Body of pancreas (tissue), 4 donors: ENCODE data around the gene TM2D1.

ENCODE experiments used
- CTCF ChIP-seq, 7 experiments: fragments of 450-650 bp in 4 of 7; fragments of 200-600 bp in 3 of 7; sonication (generic) in 3 of 7; IDR thresholded peaks; one replicate each; pipeline ENCODE4 v1.5.1; 2016 to 2019; ENCODE audit warnings: antibody characterized with exemption in 7 of 7
- POLR2A ChIP-seq, 3 donors: fragments of 450-650 bp; IDR thresholded peaks; one replicate each; pipeline ENCODE4 v1.6.1; 2016; ENCODE audit warnings: antibody characterized with exemption in 3 of 3, mild to moderate bottlenecking in 2 of 3

DNA sequence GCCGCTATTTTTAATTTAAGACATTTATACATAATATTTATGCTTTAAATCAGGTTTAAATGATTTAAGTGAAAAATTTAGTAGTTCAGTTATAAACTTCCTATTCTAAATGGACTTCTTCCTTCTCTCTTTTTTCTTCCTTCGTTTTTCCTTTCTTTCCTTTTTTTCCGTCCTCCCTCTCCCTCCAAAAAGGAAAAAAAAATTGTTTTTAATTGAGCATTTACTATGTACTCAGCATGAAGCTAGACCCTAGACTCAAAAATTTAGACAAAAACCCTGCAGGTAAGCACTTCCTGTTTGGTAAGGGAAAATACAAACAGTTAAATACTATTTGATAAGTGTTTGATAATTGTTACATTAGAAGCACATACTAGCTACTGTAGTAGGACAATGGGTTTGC lies 2.6 kb upstream of the TM2D1 start:
- no peak for TF ChIP-seq CTCF (IDR thresholded peaks at IDR 0.05)
- TF ChIP-seq POLR2A (IDR thresholded peaks at IDR 0.05), result no peak
